NCI-H146 (cell line): ENCODE measurements around the gene CRYBG1.

Experiments used
- DNase-seq: peaks from one replicate; lab custom pipeline; 2025; lab: John Stamatoyannopoulos, UW

CRYBG1 gene

DNA sequence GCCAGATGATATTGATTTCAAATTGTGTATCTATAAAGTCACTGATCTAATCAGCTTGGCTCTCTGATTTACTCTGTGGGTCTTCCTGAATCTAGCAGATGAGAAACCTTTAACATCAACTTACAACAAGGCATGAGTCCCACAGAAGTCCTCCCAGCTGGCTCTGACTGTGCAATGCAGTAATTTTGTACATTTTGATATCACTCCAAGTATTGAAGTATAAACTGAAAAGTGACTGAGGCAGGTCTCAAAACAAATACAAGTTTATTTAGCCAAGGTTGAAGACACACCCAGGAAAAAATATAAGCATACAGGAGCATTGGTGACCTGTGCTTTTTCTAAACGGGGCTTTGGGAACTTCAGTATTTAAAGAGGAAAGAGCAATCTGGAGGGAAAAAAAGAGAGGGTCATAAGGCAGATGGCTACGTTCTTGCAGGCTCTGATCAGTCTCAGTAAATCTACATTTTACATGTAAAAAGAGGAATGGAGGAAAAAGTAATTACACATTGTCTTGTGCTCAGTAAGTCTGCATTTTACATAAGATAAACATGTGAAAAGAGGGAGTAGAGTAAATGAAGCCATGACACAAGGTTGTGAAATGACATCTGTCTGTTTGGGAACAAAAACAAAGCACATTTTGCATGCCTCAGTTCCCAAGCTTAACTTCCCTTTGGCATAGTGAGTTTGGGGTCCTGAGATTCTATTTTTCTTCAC is 59.5 kb downstream of the CRYBG1 start:
- no peak for DNase-seq

DNA sequence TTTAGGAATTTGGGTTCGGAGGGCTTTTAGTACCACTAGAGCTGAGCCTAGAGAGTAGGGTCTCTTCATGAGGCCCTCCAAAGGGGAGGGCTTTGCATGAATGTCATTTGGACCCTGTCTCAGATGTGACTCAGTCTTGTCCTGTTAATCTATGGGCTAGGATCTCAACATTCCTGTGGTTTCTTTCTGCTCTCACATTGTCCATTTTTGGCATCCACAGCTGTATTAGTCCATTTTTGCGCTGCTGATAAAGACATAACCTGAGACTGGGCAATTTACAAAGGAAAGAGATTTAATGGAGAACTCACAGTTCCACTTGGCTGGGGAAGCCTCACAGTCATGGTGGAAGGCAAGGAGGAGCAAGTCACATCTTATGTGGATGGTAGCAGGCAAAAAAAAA is 61.0 kb downstream of the CRYBG1 start:
- DNase-seq, result no peak

DNA sequence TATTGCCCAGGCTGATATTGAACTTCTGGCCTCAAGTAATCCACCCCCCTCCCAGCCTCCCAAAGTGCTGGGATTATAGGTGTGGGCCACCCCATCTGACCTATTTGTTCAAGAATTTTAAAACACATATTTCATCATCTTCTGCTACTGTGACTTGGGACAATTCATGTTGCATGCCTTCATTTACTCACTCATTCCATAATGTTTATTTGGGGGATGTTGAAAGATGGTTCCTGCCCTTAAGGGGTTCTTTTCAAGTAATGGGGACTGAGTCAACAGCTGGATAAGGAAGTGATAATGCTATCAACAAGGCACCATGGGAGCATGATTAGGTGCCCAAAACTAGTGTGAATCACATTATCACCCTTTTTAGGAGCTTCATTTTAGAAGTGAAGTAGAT is 62.0 kb downstream of the CRYBG1 start:
- DNase-seq, result no peak

GRCh38 chr6:106425382-106425781 is 64.9 kb downstream of the CRYBG1 start:
- no peak for DNase-seq

DNA sequence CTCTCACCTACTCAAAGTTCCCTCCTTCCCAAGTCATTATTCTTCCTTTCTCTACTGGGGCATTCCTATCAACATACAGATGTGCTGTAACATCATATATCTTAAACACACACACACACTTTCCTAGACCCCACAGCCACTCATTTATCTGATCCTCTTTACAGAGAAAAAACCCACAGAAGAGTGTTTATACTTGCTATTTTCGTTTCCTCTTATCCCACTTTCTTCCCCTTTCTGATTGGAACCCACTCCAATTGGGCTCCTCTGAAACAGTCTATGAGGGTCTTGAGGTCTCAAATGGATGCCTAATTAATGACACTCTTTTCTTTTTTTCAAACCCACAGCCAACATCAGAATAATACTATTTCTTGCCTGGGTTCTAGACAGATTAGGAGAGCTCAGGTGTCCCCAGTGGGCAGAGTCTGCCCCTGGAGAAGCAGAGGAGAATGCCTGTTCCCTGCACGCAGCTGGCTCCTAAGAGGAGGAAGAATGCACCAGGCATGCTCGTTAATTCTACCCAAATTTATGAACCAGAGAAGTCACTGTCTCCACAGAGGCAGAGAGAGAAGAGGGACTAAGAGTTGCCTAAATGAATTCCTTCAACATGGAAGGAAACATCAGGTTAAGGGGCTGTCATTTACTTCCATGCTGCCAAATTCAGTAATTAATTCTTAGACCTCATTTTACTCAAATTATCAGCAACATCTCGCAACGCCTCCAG is 65.9 kb downstream of the CRYBG1 start:
- no peak for DNase-seq

GRCh38 chr6:106430466-106430865 is 69.9 kb downstream of the CRYBG1 start:
- no peak for DNase-seq

- DNase-seq, result no peak
Observed at GRCh38 chr6:106431405-106431804, 70.9 kb downstream of the CRYBG1 start.

- DNase-seq, result no peak
Observed at GRCh38 chr6:106431972-106432371, 71.5 kb downstream of the CRYBG1 start.

GRCh38 chr6:106434530-106434929 is 74.0 kb downstream of the CRYBG1 start:
- no peak for DNase-seq

GRCh38 chr6:106439459-106439858 is 78.9 kb downstream of the CRYBG1 start:
- no peak for DNase-seq

GRCh38 chr6:106440546-106440945 is 80.0 kb downstream of the CRYBG1 start:
- DNase-seq, result no peak

GRCh38 chr6:106442395-106442794 is 81.9 kb downstream of the CRYBG1 start:
- peak; percentile 25 for DNase-seq

DNA sequence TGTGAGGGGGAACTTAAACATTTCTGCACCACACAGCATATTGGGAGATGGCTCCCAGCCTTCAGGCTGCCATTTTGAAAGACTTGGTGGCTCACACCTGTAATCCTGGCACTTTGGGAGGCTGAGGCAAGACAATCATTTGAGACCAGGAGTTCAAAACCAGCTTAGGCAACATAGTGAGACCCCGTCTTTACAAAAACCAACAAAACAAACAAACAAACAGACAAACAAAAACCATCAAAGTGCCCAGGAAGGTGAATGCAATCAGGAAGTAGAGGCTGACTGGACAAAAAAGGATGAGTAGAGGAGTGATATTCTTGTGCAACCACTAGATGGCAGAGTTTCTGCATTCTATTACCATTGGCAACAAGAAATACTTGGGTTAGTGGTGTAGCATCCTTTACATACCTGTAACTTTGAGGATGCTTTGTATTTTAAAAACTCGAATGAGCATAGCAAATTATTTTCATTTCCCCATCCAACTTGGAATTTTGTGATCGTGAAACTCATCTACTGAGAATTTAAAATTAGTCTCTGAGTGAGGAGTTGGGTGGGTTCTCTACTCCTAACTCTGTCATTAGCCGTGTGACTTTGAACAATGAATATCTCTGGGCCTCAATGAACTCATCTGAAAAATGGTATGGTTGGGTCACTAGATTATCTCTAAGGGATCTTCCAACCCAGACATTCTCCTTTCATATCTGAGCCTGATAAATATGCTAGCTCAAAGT is 84.4 kb downstream of the CRYBG1 start:
- DNase-seq, result peak; percentile 70

DNA sequence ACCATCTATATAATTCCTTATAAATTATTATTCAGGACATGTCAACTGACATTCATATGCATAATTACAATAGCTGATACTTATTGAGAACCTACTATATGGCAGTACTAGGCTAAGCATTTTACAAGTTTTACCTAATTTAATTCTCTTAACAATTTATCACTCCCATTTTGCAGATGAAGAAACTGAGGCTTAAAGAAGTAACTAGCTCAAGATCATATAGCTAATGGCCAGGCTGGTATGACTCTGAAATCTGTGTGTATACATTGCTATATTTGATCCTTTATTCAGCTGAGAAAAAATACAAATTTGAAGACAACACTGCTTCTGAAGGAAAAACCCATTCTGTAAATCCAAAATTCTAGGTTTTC is 85.0 kb downstream of the CRYBG1 start:
- DNase-seq, result no peak

- no peak for DNase-seq
Observed at GRCh38 chr6:106446287-106446885, 85.9 kb downstream of the CRYBG1 start.

DNA sequence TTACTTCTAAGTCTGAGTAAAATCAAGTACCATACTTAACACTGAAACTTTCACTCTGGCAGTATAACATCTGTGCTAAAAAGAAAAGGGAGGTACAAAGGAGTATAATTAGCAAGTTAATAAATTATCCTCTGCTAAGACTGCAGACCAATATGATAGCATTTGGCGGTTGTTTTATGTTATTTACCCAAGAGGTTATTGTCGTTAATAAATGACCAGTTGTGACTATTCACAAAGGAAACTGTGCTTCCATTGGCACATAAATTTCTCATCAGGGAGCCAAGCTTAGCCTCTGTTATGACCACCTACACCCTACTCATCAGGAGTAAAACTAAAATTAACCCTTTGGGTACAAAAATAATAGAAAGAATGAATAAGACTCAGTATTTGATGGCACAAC is 86.5 kb downstream of the CRYBG1 start:
- DNase-seq, result peak; percentile 43

GRCh38 chr6:106448000-106448426 is 87.5 kb downstream of the CRYBG1 start:
- no peak for DNase-seq

GRCh38 chr6:106450653-106451052 is 90.1 kb downstream of the CRYBG1 start:
- no peak for DNase-seq

DNA sequence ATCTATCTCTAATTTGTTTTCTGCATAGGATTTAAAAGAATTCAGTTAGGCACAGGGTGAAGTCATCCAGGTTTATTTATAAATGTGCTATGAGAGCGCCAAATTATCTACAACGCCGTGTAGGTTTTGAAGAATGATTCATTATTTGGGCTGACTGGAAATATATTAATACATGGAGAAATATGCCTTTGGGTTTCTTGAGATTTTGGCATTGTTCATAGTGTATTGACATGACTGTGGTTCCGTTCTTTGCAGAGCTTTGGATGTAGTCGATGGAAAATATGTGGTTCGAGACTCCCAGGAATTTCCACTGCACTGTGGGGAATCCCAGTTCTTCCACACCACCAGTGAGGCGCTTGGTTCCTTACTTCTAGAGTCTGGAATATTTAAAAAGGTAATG is 90.9 kb downstream of the CRYBG1 start:
- no peak for DNase-seq

DNA sequence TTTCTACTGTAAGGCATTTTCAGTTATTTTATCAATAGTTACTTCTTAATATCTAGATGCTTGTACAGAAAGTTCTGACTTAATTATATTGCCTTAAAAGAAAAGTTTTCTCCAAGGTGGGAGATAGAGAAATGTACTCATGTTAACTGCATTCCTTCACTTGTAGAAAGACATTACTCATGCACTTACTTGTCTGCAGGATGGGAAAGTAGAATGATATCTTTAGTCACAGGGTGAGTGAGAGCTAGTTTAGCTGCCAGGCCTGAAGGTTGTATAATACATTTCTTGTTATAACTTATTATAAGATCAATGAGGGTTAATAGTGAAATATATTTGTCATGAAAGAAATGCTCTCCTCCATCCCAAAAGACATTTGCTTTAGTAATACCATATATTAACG is 92.1 kb downstream of the CRYBG1 start:
- DNase-seq, result no peak

DNA sequence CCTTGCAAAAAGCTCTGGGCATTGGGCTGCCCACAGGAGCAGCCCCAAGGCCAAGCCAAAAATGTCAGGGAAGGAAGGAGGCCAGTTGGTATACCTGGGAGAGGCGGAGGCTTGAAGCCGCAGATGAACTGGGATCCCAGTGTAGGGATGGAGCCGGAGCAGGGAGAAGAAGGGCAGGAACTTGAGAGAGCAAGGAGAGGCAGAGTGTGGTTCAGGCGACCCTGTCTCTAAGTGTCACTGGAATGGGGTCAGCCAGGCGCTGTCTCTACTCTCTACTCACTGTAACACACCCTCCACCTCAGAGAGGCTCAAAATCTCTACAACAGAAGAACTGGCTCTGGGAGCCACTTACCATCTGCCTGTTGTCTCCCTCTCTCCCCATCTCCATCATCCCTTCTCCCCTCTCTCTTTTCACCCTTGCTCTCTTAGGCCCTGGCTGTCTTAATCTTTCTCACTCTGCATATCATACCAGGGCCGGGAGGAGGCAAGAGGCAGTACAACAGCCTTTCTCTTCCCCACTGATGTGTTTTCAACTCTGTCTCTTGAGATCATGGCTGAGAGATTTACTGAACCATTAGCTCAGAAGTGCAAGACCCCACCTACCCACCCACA is 93.3 kb downstream of the CRYBG1 start:
- DNase-seq, result no peak

DNA sequence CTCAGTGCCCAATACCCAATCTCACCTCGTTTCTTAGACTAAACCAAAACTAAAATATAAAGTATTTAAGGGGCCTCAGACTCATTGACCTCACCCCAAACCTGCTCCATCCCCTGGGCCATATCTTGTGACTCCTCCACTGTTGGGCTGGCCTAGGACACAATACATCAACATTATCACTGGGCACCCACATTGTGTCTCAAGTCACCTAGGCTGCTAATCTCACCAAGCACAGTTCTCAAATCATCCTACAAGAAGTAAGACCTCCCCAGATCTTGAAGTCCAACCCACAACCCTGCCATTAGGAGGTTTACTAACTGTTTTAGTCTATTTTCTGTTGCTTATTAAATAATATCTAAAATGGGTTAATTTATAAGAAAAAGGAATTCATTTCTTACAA is 96.2 kb downstream of the CRYBG1 start:
- no peak for DNase-seq
